T-cell (primary cell): Measurements from ENCODE around the gene NLGN2. TPM values are rescaled to one million over a fixed set of nuclear protein-coding genes. Genes with fewer than 3 reads are reported as not detected.

Experiments
- ATAC-seq, 4 experiments: fragments of 200-7000 bp in 3 of 4; fragments of 150-1000 bp in 1 of 4; cut with Tn5 transposase; replicated peaks in 1 of 4; 1 replicate in 3 of 4; 2 replicates in 1 of 4; pipeline ENCODE4 v1.10.0; 2021; ENCODE audit warnings: moderate library complexity in 3 of 4, mild to moderate bottlenecking in 2 of 4, moderate number of reproducible peaks in 1 of 4
- CTCF ChIA-PET, 2 donors: fragments of 300-600 bp; sonication (Branson Sonifier 250); formaldehyde crosslinking; loops; one replicate each; lab custom pipeline; 2022; ENCODE audit warnings: antibody characterized with exemption in 2 of 2; lab: Charles Lee
- POLR2A ChIA-PET, 2 donors: fragments of 300-600 bp; sonication (Branson Sonifier 250); formaldehyde crosslinking; loops; one replicate each; lab custom pipeline; 2022; ENCODE audit warnings: antibody characterized with exemption in 2 of 2; lab: Charles Lee
- DNase-seq, 35 experiments: peaks; one replicate each; pipeline versions ENCODE4 v3.0.0 to v3.0.0-alpha.2; 2013 to 2023
- H3K27ac ChIP-seq: one replicate; pipeline ENCODE4 v1.5.1; 2013; ENCODE audit warnings: low read length
- H3K27me3 ChIP-seq, 2 experiments: replicated peaks in 1 of 2; 1 replicate in 1 of 2; 2 replicates in 1 of 2; pipeline versions ENCODE4 v1.6.1 to v1.7.0; 2013; ENCODE audit warnings: low read length in 1 of 2, mixed read lengths in 1 of 2; ENCODE audit not compliant: control insufficient read depth in 2 of 2, insufficient read depth in 2 of 2; ENCODE audit errors: extremely low read depth in 1 of 2
- H3K36me3 ChIP-seq, 2 donors: 1 replicate in 1 of 2; 2 replicates in 1 of 2; pipeline versions ENCODE4 v1.6.1 to v1.7.0; 2013; ENCODE audit warnings: low read length in 1 of 2; ENCODE audit not compliant: control insufficient read depth in 2 of 2, insufficient read depth in 1 of 2; ENCODE audit errors: extremely low read depth in 1 of 2
- H3K4me1 ChIP-seq, 2 experiments: 1 replicate in 1 of 2; 2 replicates in 1 of 2; pipeline versions ENCODE4 v1.6.1 to v1.7.0; 2013; ENCODE audit warnings: low read length in 2 of 2, mixed read lengths in 1 of 2; ENCODE audit not compliant: insufficient read depth in 2 of 2, control insufficient read depth in 1 of 2; ENCODE audit errors: extremely low read depth in 1 of 2
- H3K4me3 ChIP-seq, 2 donors: 1 replicate in 1 of 2; 2 replicates in 1 of 2; pipeline versions ENCODE4 v1.5.1 to v1.7.0; 2013; ENCODE audit warnings: mild to moderate bottlenecking in 2 of 2, low read length in 1 of 2, moderate library complexity in 1 of 2; ENCODE audit not compliant: control insufficient read depth in 1 of 2; ENCODE audit errors: extremely low read depth in 1 of 2
- H3K9me3 ChIP-seq: 2 replicates; pipeline ENCODE4 v1.7.0; 2013
- H3K27ac Mint-ChIP-seq, 2 donors: one replicate each; pipeline ENCODE4 v1.8.0; 2020 to 2021; ENCODE audit warnings: mild to moderate bottlenecking in 2 of 2, mixed read lengths in 2 of 2
- H3K27me3 Mint-ChIP-seq, 2 donors: one replicate each; pipeline ENCODE4 v1.8.0; 2021 to 2022; ENCODE audit warnings: mixed read lengths in 2 of 2
- H3K36me3 Mint-ChIP-seq: one replicate; pipeline ENCODE4 v1.8.0; 2021; ENCODE audit warnings: mixed read lengths
- H3K4me1 Mint-ChIP-seq, 3 donors: one replicate each; pipeline ENCODE4 v1.8.0; 2020 to 2022; ENCODE audit warnings: mixed read lengths in 3 of 3, mild to moderate bottlenecking in 1 of 3
- H3K4me3 Mint-ChIP-seq, 3 donors: one replicate each; pipeline ENCODE4 v1.8.0; 2020 to 2022; ENCODE audit warnings: mild to moderate bottlenecking in 3 of 3, mixed read lengths in 3 of 3, moderate library complexity in 3 of 3
- H3K9me3 Mint-ChIP-seq, 3 donors: one replicate each; pipeline ENCODE4 v1.8.0; 2020 to 2022; ENCODE audit warnings: mixed read lengths in 3 of 3
- WGBS: methylation state at CpG from one replicate; pipeline ENCODE4 v1.1.5; 2013; ENCODE audit warnings: missing lambda C conversion rate; ENCODE audit not compliant: insufficient coverage; 5-methylcytosine and 5-hydroxymethylcytosine counted together
- total RNA-seq, 35 experiments: library from RNA in 6 of 35; stranded (reverse) in 6 of 35; fragments of 120-200 nt in 1 of 35; gene quantifications; one replicate each; pipeline versions ENCODE4 v1.2.1 to v1.2.4 and lab custom pipeline; 2013 to 2026

NLGN2 gene
- total RNA-seq, 5 donors from 2014 or later (not counting 1 experiment from before 2014, with no cell fraction given): 6.8 to 8.9 (median 8.4) TPM

DNA sequence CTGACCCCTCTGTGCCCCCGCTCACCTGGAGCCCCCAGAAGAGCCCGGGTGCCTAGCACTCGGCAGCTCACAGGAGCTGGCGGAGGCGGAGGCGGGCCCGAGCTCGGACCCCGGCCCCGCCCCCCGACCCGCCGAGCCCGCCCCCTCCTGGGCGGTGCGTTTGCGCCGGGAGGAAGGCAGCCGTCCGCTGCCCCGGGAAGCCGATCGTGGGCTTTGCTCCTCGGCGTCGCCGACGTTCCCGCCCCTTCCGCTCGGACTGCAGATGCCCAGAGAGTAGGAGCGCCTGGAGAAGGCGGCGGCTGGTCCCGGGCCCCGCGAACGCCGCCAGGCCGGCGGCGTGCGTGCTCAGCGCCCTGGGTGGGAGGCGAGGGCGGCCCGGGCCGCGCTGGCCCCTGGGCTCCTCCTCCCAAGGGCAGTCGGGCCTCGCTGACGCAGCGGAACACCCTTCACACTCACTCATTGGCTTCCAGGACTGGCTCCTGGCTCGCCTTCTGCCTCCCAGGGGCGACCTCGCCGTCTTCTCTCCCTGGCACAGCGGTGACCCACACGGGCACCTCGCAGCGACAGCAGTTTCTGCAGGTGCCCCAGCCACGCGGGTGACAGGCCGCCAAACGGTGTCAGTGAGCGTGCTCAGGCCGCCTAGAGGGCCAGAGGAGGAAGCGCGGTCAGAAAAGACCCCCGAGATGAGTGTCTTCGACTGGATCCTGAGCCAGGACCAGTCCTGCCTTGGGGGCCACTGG is 13.0 kb upstream of the NLGN2 start, which contains the start of gene PLSCR3:
TSS of gene PLSCR3 (minus strand) at position 74 of the 740 bp plus-strand sequence. CDS start 415 bp downstream, outside the sequence.
- H3K27ac ChIP-seq: peak within 1 kb of the TSS; percentile 66
- H3K36me3 ChIP-seq: peaks cover 13 to 31% of the 10 kb centered on the region in 2 donors
- H3K36me3 Mint-ChIP-seq: peaks cover 14% of the 10 kb centered on the region
- H3K27ac Mint-ChIP-seq: peak within 1 kb of the TSS; percentile 90 to 92
- no peaks in the 10 kb centered on the region for H3K9me3 ChIP-seq
- peaks cover 32 to 41% (median 39%) of the 10 kb centered on the region in 3 donors for H3K4me1 Mint-ChIP-seq
- H3K9me3 Mint-ChIP-seq: no peaks in the 10 kb centered on the region
- H3K4me1 ChIP-seq: peaks cover 10 to 50% of the 10 kb centered on the region in 2 experiments
- ChIA-PET CTCF (interaction anchor here in 1 of 2 donors (0.6 kb wide), 2 partner anchors 9 to 1525 kb away, joined by 3 read pairs; partner anchors contain the start of gene TMEM256), POLR2A (interaction anchor here in 1 of 2 donors (1.0 kb wide), 1 partner anchor 9 kb away, joined by 5 read pairs; the partner anchor contains the start of gene TMEM256)
- no peaks in the 10 kb centered on the region for H3K27me3 ChIP-seq
- ATAC-seq: peak; percentile 86 to 93 (median 90)
- WGBS: under 1% methylated on average over 71 of the region's 71 CpGs
- DNase-seq: peak; percentile 40 to 87 (median 75)
- peak within 1 kb of the TSS; percentile 91 to 96 (median 93) for H3K4me3 Mint-ChIP-seq
- H3K4me3 ChIP-seq: peak within 1 kb of the TSS; percentile 80 to 97
- H3K27me3 Mint-ChIP-seq: no peaks in the 10 kb centered on the region

DNA sequence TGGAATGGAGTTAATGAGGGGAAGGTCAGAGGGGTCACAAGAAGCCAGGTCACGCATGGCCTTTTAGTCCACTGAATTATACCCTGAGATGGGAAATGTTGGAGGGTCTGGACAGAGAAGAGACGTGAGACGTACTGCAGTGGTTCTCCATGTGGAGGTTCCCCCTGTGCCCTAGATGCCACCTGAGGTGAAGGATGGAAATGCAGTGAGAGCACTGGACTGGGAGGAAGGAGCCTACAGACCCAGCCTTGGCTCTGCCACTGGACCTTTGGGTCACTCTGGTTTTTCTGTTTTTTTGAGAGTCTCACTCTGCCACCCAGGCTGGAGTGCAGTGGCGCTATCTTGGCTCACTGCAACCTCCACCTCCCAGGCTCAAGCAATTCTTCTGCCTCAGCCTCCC is 11.5 kb upstream of the NLGN2 start:
- no peak for ATAC-seq
- Mint-ChIP-seq H3K4me3 (peak overlapping the region in 1 of 3 donors; percentile 28), H3K4me1 (peaks cover 27 to 30% (median 29%) of the 10 kb centered on the region in 3 donors), H3K36me3 (peaks cover 9% of the 10 kb centered on the region), H3K27me3 (no peaks in the 10 kb centered on the region), H3K27ac (peak overlapping the region in 1 of 2 donors; percentile 48), H3K9me3 (no peaks in the 10 kb centered on the region)
- Histone ChIP-seq H3K36me3 (peaks cover 0 to 15% of the 10 kb centered on the region in 2 donors), H3K27ac (no peak overlapping the region), H3K4me1 (peaks cover 8 to 35% of the 10 kb centered on the region in 2 experiments), H3K9me3 (no peaks in the 10 kb centered on the region), H3K4me3 (no peak overlapping the region), H3K27me3 (no peaks in the 10 kb centered on the region)
- POLR2A ChIA-PET: no interaction called here
- CTCF ChIA-PET: no interaction called here
- no peak for DNase-seq
- WGBS: 94% methylated on average over 3 of the region's 4 CpGs

GRCh38 chr17:7398612-7399011 is 9.0 kb upstream of the NLGN2 start:
- H3K27ac Mint-ChIP-seq: no peak overlapping the region
- Histone ChIP-seq H3K27me3 (no peaks in the 10 kb centered on the region), H3K27ac (no peak overlapping the region), H3K4me3 (no peak overlapping the region), H3K36me3 (no peaks in the 10 kb centered on the region), H3K9me3 (no peaks in the 10 kb centered on the region), H3K4me1 (peaks cover 2 to 19% of the 10 kb centered on the region in 2 experiments)
- WGBS: no CpG with 5 or more reads among the region's 2 CpGs
- ChIA-PET CTCF (interaction anchor here (0.6 to 1.1 kb wide), 3 partner anchors 14 to 762 kb away, joined by 3 to 4 read pairs (median 3); no protein-coding TSS in a partner anchor), POLR2A (interaction anchor here (0.7 kb wide), 2 partner anchors 14 to 24 kb away, joined by 4 read pairs; no protein-coding TSS in a partner anchor)
- no peak overlapping the region for H3K4me3 Mint-ChIP-seq
- H3K4me1 Mint-ChIP-seq: peaks cover 17 to 18% (median 18%) of the 10 kb centered on the region in 3 donors
- peaks cover 3% of the 10 kb centered on the region for H3K36me3 Mint-ChIP-seq
- H3K27me3 Mint-ChIP-seq: no peaks in the 10 kb centered on the region
- ATAC-seq (no peak), DNase-seq (no peak)
- H3K9me3 Mint-ChIP-seq: no peaks in the 10 kb centered on the region

DNA sequence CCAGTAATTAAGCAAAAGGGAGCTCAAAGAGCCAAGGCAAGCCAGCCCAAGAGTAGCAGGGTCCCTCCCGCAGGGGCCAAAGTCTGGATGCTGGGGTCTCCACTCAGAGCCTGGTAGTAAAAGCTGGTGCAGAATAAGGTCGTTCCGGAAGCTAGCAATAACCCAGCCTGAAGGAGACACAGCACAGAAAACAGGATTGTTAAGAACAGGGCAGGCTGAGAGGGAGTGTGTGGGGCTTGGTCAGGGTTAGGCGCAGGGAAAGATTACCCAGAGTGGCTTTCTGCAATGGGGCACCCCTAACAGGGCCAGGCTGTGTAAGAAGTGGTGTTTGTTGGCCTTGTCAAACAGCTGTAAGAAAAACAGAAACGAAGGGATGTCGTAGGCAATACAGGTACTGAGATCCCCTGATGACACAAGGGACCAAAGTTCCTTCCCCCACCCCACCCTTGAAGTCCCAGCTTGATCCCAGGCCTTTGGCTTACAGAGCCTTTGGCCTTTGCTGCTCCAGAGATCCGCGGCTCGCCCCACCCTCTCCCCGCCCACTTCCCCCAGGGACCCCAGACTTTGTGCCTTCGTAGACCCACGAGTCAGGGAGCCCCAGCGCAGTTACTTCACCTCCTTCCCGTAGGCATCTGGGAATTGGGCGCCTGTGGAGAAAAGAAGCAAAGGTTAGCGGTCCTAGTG is 4.5 kb upstream of the NLGN2 start:
- peak overlapping the region; percentile 84 for H3K27ac ChIP-seq
- peaks cover 0 to 1% of the 10 kb centered on the region in 2 donors for H3K27me3 Mint-ChIP-seq
- H3K4me3 ChIP-seq: peak overlapping the region; percentile 92 to 93
- peak overlapping the region; percentile 72 to 96 for H3K27ac Mint-ChIP-seq
- peaks cover 3% of the 10 kb centered on the region for H3K36me3 Mint-ChIP-seq
- WGBS: 86% methylated on average over 4 of the region's 16 CpGs
- H3K9me3 ChIP-seq: no peaks in the 10 kb centered on the region
- peaks cover 2 to 26% of the 10 kb centered on the region in 2 experiments for H3K4me1 ChIP-seq
- H3K4me3 Mint-ChIP-seq: peak overlapping the region; percentile 90 to 95 (median 94)
- ATAC-seq (no peak), DNase-seq (peak in 13 of 35 experiments; percentile 12 to 46 (median 25))
- H3K36me3 ChIP-seq: no peaks in the 10 kb centered on the region
- ChIA-PET CTCF (interaction anchor here in 1 of 2 donors (0.6 kb wide), 1 partner anchor 248 kb away, joined by 3 read pairs; no protein-coding TSS in a partner anchor), POLR2A (interaction anchor here (0.5 to 1.0 kb wide), 4 partner anchors 32 to 144 kb away, joined by 3 read pairs; no protein-coding TSS in a partner anchor)
- H3K4me1 Mint-ChIP-seq: peaks cover 12 to 21% (median 15%) of the 10 kb centered on the region in 3 donors
- H3K9me3 Mint-ChIP-seq: no peaks in the 10 kb centered on the region
- peaks cover 0 to 8% of the 10 kb centered on the region in 2 experiments for H3K27me3 ChIP-seq

DNA sequence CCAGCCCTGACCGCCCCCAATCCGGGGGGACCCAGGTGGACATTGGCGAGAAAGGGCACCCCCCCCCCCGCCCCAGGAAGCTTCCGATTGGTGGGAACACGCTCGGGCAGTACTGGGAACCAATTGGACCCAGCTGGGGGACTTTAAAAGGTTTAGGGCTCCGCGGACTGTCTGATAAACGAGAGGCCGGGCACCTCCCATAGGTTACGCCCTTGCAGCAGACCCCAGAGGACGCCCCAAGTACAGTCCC is 4.0 kb upstream of the NLGN2 start:
- DNase-seq: no peak
- Mint-ChIP-seq H3K36me3 (peaks cover 3% of the 10 kb centered on the region), H3K27me3 (peaks cover 0 to 1% of the 10 kb centered on the region in 2 donors), H3K4me1 (peaks cover 12 to 21% (median 15%) of the 10 kb centered on the region in 3 donors), H3K4me3 (peak overlapping the region; percentile 90 to 95 (median 94)), H3K9me3 (no peaks in the 10 kb centered on the region), H3K27ac (peak overlapping the region; percentile 87 to 96)
- ChIA-PET POLR2A (interaction anchor here (0.5 to 1.0 kb wide), 9 partner anchors 9 to 213 kb away, joined by 3 to 8 read pairs (median 4); partner anchors contain the start of genes FXR2 (in 1 of the 2), GPS2 (in 1 of the 2), PLSCR3 (in 1 of the 2) and TMEM102 (in 1 of the 2)), CTCF (interaction anchor here in 1 of 2 donors (0.6 to 1.0 kb wide), 8 partner anchors 10 to 283 kb away, joined by 3 to 21 read pairs (median 4); partner anchors contain the start of genes PLSCR3, SAT2, TMEM102 and TP53)
- H3K36me3 ChIP-seq: no peaks in the 10 kb centered on the region
- H3K27ac ChIP-seq: peak overlapping the region; percentile 84
- peaks cover 2 to 29% of the 10 kb centered on the region in 2 experiments for H3K4me1 ChIP-seq
- WGBS: 0% methylated on average over 6 of the region's 13 CpGs
- no peak for ATAC-seq
- H3K4me3 ChIP-seq: peak overlapping the region; percentile 92 to 93
- H3K27me3 ChIP-seq: peaks cover 0 to 8% of the 10 kb centered on the region in 2 experiments
- H3K9me3 ChIP-seq: no peaks in the 10 kb centered on the region
